ENCODE results near the gene CES4A.

Gene CES4A

GRCh38 chr16:66960270-66960669, 28.1 kb upstream of the CES4A start:
- no peak for ATAC-seq
- TF ChIP-seq SNAI2 (CRISPR knock-in tag; IDR thresholded peaks at IDR 0.05) = no peak

- peak; percentile 100 for ATAC-seq
- TF ChIP-seq, protein P1, sequence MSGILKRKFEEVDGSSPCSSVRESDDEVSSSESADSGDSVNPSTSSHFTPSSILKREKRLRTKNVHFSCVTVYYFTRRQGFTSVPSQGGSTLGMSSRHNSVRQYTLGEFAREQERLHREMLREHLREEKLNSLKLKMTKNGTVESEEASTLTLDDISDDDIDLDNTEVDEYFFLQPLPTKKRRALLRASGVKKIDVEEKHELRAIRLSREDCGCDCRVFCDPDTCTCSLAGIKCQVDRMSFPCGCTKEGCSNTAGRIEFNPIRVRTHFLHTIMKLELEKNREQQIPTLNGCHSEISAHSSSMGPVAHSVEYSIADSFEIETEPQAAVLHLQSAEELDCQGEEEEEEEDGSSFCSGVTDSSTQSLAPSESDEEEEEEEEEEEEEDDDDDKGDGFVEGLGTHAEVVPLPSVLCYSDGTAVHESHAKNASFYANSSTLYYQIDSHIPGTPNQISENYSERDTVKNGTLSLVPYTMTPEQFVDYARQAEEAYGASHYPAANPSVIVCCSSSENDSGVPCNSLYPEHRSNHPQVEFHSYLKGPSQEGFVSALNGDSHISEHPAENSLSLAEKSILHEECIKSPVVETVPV (CRISPR knock-in tag; IDR thresholded peaks at IDR 0.05) = no peak
- TF ChIP-seq ZNF8 (CRISPR knock-in tag; IDR thresholded peaks at IDR 0.05) (no peak), TCF4 (CRISPR knock-in tag; IDR thresholded peaks at IDR 0.05; ENCODE audit: borderline replicate concordance) (no peak), BACH2 (CRISPR knock-in tag; IDR thresholded peaks at IDR 0.05; ENCODE audit: borderline replicate concordance) (no peak)
- TF ChIP-seq, protein P2, sequence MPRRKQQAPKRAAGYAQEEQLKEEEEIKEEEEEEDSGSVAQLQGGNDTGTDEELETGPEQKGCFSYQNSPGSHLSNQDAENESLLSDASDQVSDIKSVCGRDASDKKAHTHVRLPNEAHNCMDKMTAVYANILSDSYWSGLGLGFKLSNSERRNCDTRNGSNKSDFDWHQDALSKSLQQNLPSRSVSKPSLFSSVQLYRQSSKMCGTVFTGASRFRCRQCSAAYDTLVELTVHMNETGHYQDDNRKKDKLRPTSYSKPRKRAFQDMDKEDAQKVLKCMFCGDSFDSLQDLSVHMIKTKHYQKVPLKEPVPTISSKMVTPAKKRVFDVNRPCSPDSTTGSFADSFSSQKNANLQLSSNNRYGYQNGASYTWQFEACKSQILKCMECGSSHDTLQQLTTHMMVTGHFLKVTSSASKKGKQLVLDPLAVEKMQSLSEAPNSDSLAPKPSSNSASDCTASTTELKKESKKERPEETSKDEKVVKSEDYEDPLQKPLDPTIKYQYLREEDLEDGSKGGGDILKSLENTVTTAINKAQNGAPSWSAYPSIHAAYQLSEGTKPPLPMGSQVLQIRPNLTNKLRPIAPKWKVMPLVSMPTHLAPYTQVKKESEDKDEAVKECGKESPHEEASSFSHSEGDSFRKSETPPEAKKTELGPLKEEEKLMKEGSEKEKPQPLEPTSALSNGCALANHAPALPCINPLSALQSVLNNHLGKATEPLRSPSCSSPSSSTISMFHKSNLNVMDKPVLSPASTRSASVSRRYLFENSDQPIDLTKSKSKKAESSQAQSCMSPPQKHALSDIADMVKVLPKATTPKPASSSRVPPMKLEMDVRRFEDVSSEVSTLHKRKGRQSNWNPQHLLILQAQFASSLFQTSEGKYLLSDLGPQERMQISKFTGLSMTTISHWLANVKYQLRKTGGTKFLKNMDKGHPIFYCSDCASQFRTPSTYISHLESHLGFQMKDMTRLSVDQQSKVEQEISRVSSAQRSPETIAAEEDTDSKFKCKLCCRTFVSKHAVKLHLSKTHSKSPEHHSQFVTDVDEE (CRISPR knock-in tag; IDR thresholded peaks at IDR 0.05) = no peak
These were observed 27.2 kb upstream of the CES4A start, which contains the start of gene CES3 for GRCh38 chr16:66961065-66961744. CES3 (plus strand) TSS chr16:66961266; CDS start chr16:66961308, 42 bp downstream.

DNA sequence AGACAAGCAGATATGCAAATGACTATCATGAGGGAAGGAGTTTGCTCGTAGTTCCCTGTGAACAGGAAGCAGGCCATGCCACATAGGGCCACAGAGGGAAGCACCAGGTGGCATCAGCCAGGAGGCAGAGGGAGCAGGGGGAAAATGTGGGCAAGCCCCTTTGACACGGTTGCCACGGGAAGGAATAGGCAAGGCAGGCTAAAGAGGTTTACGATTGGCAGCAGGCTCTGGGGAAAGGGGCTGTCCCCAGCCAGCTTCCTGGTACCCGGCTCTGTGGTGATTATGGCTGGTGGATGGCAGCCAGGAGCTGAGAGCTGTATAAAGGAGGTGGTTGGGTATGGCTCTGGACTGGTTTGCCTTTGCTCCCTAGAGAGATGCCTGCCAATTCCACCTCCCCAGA, 26.5 kb upstream of the CES4A start:
- no peak for TF ChIP-seq BACH2 (CRISPR knock-in tag; IDR thresholded peaks at IDR 0.05; ENCODE audit: borderline replicate concordance)
- TF ChIP-seq, protein P2 (CRISPR knock-in tag; IDR thresholded peaks at IDR 0.05) = no peak
- no peak for TF ChIP-seq ZNF565 (CRISPR knock-in tag; conservative IDR thresholded peaks at IDR 0.05; ENCODE audit: low read depth)
- TF ChIP-seq ZC3H10 (CRISPR knock-in tag; IDR thresholded peaks at IDR 0.05) = no peak
- TF ChIP-seq ESRRG (CRISPR knock-in tag; IDR thresholded peaks at IDR 0.05) = no peak
- no peak for TF ChIP-seq SNAI2 (CRISPR knock-in tag; IDR thresholded peaks at IDR 0.05)
- no peak for TF ChIP-seq PPARA (CRISPR knock-in tag; IDR thresholded peaks at IDR 0.05; ENCODE audit: borderline replicate concordance)
- TF ChIP-seq ZNF8 (CRISPR knock-in tag; IDR thresholded peaks at IDR 0.05) = no peak
- no peak for TF ChIP-seq ISL1 (CRISPR knock-in tag; IDR thresholded peaks at IDR 0.05)
- no peak for TF ChIP-seq TCF4 (CRISPR knock-in tag; IDR thresholded peaks at IDR 0.05; ENCODE audit: borderline replicate concordance)
- TF ChIP-seq RARB (CRISPR knock-in tag; IDR thresholded peaks at IDR 0.05) = no peak
- TF ChIP-seq ARNTL (CRISPR knock-in tag; IDR thresholded peaks at IDR 0.05; ENCODE audit: borderline replicate concordance, low read depth) = no peak
- TF ChIP-seq ZFP3 (CRISPR knock-in tag; IDR thresholded peaks at IDR 0.05) = no peak
- TF ChIP-seq ZFP30 (CRISPR knock-in tag; IDR thresholded peaks at IDR 0.05) = no peak
- no peak for TF ChIP-seq PATZ1 (CRISPR knock-in tag; IDR thresholded peaks at IDR 0.05; ENCODE audit: borderline replicate concordance)
- TF ChIP-seq TOX (CRISPR knock-in tag; IDR thresholded peaks at IDR 0.05; ENCODE audit: borderline replicate concordance) = no peak
- TF ChIP-seq, protein P3, sequence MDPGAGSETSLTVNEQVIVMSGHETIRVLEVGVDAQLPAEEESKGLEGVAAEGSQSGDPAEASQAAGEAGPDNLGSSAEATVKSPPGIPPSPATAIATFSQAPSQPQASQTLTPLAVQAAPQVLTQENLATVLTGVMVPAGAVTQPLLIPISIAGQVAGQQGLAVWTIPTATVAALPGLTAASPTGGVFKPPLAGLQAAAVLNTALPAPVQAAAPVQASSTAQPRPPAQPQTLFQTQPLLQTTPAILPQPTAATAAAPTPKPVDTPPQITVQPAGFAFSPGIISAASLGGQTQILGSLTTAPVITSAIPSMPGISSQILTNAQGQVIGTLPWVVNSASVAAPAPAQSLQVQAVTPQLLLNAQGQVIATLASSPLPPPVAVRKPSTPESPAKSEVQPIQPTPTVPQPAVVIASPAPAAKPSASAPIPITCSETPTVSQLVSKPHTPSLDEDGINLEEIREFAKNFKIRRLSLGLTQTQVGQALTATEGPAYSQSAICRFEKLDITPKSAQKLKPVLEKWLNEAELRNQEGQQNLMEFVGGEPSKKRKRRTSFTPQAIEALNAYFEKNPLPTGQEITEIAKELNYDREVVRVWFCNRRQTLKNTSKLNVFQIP (CRISPR knock-in tag; IDR thresholded peaks at IDR 0.05; ENCODE audit: borderline replicate concordance, low read depth) = no peak
- TF ChIP-seq OSR1 (CRISPR knock-in tag; IDR thresholded peaks at IDR 0.05) = no peak
- TF ChIP-seq, protein P1 (CRISPR knock-in tag; IDR thresholded peaks at IDR 0.05) = no peak
- no peak for TF ChIP-seq ZNF70 (CRISPR knock-in tag; IDR thresholded peaks at IDR 0.05)
- no peak for ATAC-seq
